GM21786 (cell line): ENCODE data around the gene APBB1.

Experiments used
- ATAC-seq: cut with Tn5 transposase; IDR thresholded peaks from one replicate; pipeline ENCODE4 v1.9.1; 2021; ENCODE audit not compliant: unreplicated experiment

The APBB1 gene

GRCh38 chr11:6353367-6353987, 65.4 kb downstream of the APBB1 start:
- ATAC-seq, result peak; percentile 86

DNA sequence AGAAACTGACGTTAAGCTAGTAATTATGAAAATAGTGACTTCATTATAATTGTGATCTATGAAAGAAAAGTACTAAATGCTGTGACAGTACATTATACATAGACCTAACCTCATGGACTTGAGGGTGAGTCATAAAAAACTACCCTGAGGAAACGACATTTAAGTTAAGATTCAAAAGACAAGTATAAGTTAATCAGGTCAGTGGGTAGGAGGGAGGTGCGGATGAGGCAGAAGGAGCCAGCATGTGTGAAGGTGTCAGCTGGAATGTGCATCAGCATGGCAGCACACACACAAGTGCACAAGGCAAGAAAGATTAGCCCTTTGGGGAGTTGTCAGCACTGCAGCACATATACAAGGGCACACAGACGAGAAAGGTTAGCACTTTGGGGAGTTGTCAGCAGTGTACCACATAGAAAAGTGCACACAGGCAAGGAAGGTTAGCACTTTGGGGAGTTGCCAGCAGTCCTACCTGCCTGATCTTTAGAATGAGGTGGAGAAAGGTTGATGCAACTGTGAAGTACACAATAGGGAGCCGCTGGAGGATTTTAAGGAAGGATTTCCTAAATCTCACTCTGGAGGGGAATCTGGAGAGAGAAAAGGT, 67.0 kb downstream of the APBB1 start:
- ATAC-seq, result no peak

GRCh38 chr11:6350486-6350885, 68.4 kb downstream of the APBB1 start:
- no peak for ATAC-seq

DNA sequence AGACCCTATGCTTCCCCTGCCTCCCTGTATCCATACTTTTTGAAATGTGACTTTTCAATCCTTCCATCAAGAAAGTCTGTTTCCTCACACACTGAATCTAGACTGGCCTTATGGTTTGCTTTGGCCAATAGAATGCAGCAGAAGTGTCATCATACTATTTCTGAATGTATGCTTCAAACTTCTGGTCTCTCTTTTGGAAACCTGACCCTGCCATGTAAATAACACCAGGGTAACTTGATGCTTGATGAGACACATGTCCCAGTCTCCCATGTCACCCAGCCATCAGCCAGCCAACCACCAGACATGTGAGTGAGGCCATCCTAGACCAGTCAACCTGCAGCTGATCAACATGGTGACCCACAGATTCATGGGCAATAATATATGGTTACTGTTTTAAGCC, 68.9 kb downstream of the APBB1 start:
- ATAC-seq, result no peak

- no peak for ATAC-seq
Observed at GRCh38 chr11:6345366-6345765, 73.5 kb downstream of the APBB1 start.
